Spleen (tissue), 11 donors: Measurements from ENCODE around the gene RFC4. TPM values are rescaled to one million over a fixed set of nuclear protein-coding genes. Genes with fewer than 3 reads are reported as not detected.

Experiments
- DNase-seq: peaks from one replicate; pipeline ENCODE4 v3.0.0-alpha.2; 2020
- H3K27ac ChIP-seq, 8 donors: fragments of 200-600 bp; sonication (generic) in 7 of 8; 1 replicate in 4 of 8; 2 replicates in 4 of 8; pipeline versions ENCODE4 v1.5.0 to v1.8.0; 2016 to 2021; ENCODE audit warnings: inconsistent platforms in 4 of 8, mild to moderate bottlenecking in 4 of 8, moderate library complexity in 1 of 8
- H3K27me3 ChIP-seq, 7 donors: fragments of 200-600 bp; sonication (generic) in 6 of 7; replicated peaks in 1 of 7; 1 replicate in 4 of 7; 2 replicates in 3 of 7; pipeline versions ENCODE4 v1.5.0 to v1.8.0; 2016 to 2021; ENCODE audit warnings: inconsistent platforms in 3 of 7, mild to moderate bottlenecking in 1 of 7
- H3K36me3 ChIP-seq, 6 donors: fragments of 200-600 bp; sonication (generic) in 5 of 6; 1 replicate in 4 of 6; 2 replicates in 2 of 6; pipeline versions ENCODE4 v1.5.0 to v1.8.0; 2016 to 2021; ENCODE audit warnings: inconsistent platforms in 2 of 6
- H3K4me1 ChIP-seq, 6 donors: fragments of 200-600 bp; sonication (generic) in 5 of 6; 1 replicate in 3 of 6; 2 replicates in 3 of 6; pipeline versions ENCODE4 v1.5.0 to v1.8.0; 2016 to 2021; ENCODE audit warnings: inconsistent platforms in 3 of 6
- H3K4me3 ChIP-seq, 8 donors: fragments of 200-600 bp; sonication (generic) in 7 of 8; 1 replicate in 4 of 8; 2 replicates in 4 of 8; pipeline versions ENCODE4 v1.5.0 to v1.8.0; 2016 to 2021; ENCODE audit warnings: inconsistent platforms in 4 of 8, mild to moderate bottlenecking in 4 of 8, moderate library complexity in 2 of 8
- H3K9me3 ChIP-seq, 8 donors: fragments of 200-600 bp; sonication (generic) in 7 of 8; 1 replicate in 4 of 8; 2 replicates in 4 of 8; pipeline versions ENCODE4 v1.5.0 to v1.8.0; 2016 to 2021; ENCODE audit warnings: inconsistent platforms in 4 of 8
- CTCF ChIP-seq, 11 experiments: fragments of 200-600 bp in 7 of 11; fragments of 450-650 bp in 4 of 11; sonication (generic) in 4 of 11; IDR thresholded peaks in 8 of 11; conservative IDR thresholded peaks in 3 of 11; 1 replicate in 7 of 11; 2 replicates in 4 of 11; pipeline versions ENCODE4 v1.4.0 to v1.8.0; 2016 to 2021; ENCODE audit warnings: antibody characterized with exemption in 11 of 11, inconsistent platforms in 4 of 11, mild to moderate bottlenecking in 1 of 11
- POLR2A ChIP-seq, 3 donors: fragments of 450-650 bp; IDR thresholded peaks; one replicate each; pipeline ENCODE4 v1.5.1; 2017; ENCODE audit warnings: antibody characterized with exemption in 3 of 3, mild to moderate bottlenecking in 1 of 3
- POLR2AphosphoS5 ChIP-seq, 3 donors: sonication (generic); formaldehyde crosslinking; IDR thresholded peaks; one replicate each; pipeline ENCODE4 v1.5.1; 2017; ENCODE audit warnings: antibody characterized with exemption in 3 of 3
- WGBS, 5 donors: extraction: QIAGEN DNeasy Blood & Tissue Kit in 3 of 5; methylation state at CpG; one replicate each; pipeline versions ENCODE4 v1.1.5 to v1.1.7; 2013 to 2018; 5-methylcytosine and 5-hydroxymethylcytosine counted together
- intact Hi-C: fragments of 100-400 bp; cut with DNase I; formaldehyde crosslinking; loops from one replicate; pipeline ENCODE4 v1.15.0; 2023; ENCODE audit warnings: low total_unique reads
- polyA plus RNA-seq, 3 donors: library from polyadenylated mRNA; stranded (reverse); fragments of 200-250 nt; gene quantifications; one replicate each; pipeline ENCODE4 v1.2.1, GENCODE V29; 2013
- total RNA-seq, 7 donors: library from RNA; depleted of rRNA in 3 of 7; stranded (reverse); fragments of >200 nt in 3 of 7; fragmentation: NEBNext Ultra II Directional in 4 of 7; extraction: Animal tissue kit (Norgen Biotek cat#: 25700) in 4 of 7; gene quantifications; one replicate each; pipeline versions ENCODE4 v1.1.0 to v1.2.1, GENCODE V29; 2016 to 2021
- donor health status: healthy with polysubstance abuse.
- donor health status: DM: no; HTN: no; CAD: no; lungs with moderate emphysema.
- donor health status: DM: no; HTN: no; CAD: no.
- donor health status: Bipolar disorder and iron deficiency.
- donor health status: healthy.
- donor health status: DM: no; HTN: no; CAD: no.
- donor health status: DM: yes; HTN: yes; CAD: no.

Gene RFC4
- total and polyA plus RNA-seq, 10 donors, result 14.4 to 27.2 (median 18.4) TPM

- Histone ChIP-seq H3K9me3 (no peaks in the 10 kb centered on the region), H3K36me3 (peaks cover 0 to 65% (median 63%) of the 10 kb centered on the region in 6 donors), H3K4me3 (peak overlapping the region; percentile 66 to 94 (median 88)), H3K27me3 (no peaks in the 10 kb centered on the region), H3K4me1 (peaks cover 36 to 67% (median 54%) of the 10 kb centered on the region in 6 donors), H3K27ac (peak overlapping the region in 2 of 8 donors; percentile 97 to 99)
- TF ChIP-seq POLR2A (IDR thresholded peaks at IDR 0.05) (no peak), POLR2AphosphoS5 (IDR thresholded peaks at IDR 0.05) (no peak), CTCF (IDR thresholded peaks at IDR 0.05 in 8 of 11, conservative IDR thresholded peaks at IDR 0.05 in 3 of 11) (no peak)
- DNase-seq, result no peak
- intact Hi-C loops, result loop anchor here (10.0 kb wide), 2 partner anchors 211 to 851 kb away; partner anchors contain the start of genes DNAJB11 and TRA2B
- whole genome bisulfite sequencing, 5 donors, result 27 to 56% (median 27%) methylated on average over 7 of the region's 7 CpGs
These were observed 20.7 kb downstream of the RFC4 start for GRCh38 chr3:186785495-186786018.

- 10 to 38% (median 13%) methylated on average over 7 of the region's 7 CpGs for WGBS, 5 donors
- Histone ChIP-seq H3K4me1 (peaks cover 36 to 67% (median 54%) of the 10 kb centered on the region in 6 donors), H3K4me3 (peak overlapping the region; percentile 66 to 94 (median 88)), H3K27me3 (no peaks in the 10 kb centered on the region), H3K27ac (peak overlapping the region in 5 of 8 donors; percentile 95 to 99 (median 98)), H3K9me3 (no peaks in the 10 kb centered on the region), H3K36me3 (peaks cover 0 to 59% (median 57%) of the 10 kb centered on the region in 6 donors)
- DNase-seq, result no peak
- intact Hi-C loops, result loop anchor here (10.0 kb wide), 2 partner anchors 210 to 850 kb away; partner anchors contain the start of genes DNAJB11 and TRA2B
- TF ChIP-seq POLR2AphosphoS5 (IDR thresholded peaks at IDR 0.05), result no peak
- TF ChIP-seq CTCF (IDR thresholded peaks at IDR 0.05 in 8 of 11, conservative IDR thresholded peaks at IDR 0.05 in 3 of 11), result no peak
- no peak for TF ChIP-seq POLR2A (IDR thresholded peaks at IDR 0.05)
These were observed 21.3 kb downstream of the RFC4 start for GRCh38 chr3:186784820-186785494.

- DNase-seq, result peak; percentile 97
- peaks cover 36 to 56% (median 47%) of the 10 kb centered on the region in 6 donors for H3K4me1 ChIP-seq
- H3K9me3 ChIP-seq, result no peaks in the 10 kb centered on the region
- peaks cover 0 to 48% (median 47%) of the 10 kb centered on the region in 6 donors for H3K36me3 ChIP-seq
- peak overlapping the region; percentile 95 to 99 (median 98) for H3K27ac ChIP-seq
- intact Hi-C loops, result loop anchor here (10.0 kb wide), 2 partner anchors 209 to 849 kb away; partner anchors contain the start of genes DNAJB11 and TRA2B
- no peaks in the 10 kb centered on the region for H3K27me3 ChIP-seq
- H3K4me3 ChIP-seq, result peak overlapping the region; percentile 66 to 94 (median 88)
- WGBS, 5 donors, result 0% methylated on average over 23 to 56 of the region's 56 CpGs
- peak in 2 of 3 donors; percentile 23 to 40 for TF ChIP-seq POLR2A (IDR thresholded peaks at IDR 0.05)
- peak; percentile 89 to 99 (median 93) for TF ChIP-seq POLR2AphosphoS5 (IDR thresholded peaks at IDR 0.05)
- peak in 2 of 11 experiments; percentile 29 to 37 for TF ChIP-seq CTCF (IDR thresholded peaks at IDR 0.05 in 8 of 11, conservative IDR thresholded peaks at IDR 0.05 in 3 of 11)
These were observed 22.4 kb downstream of the RFC4 start for GRCh38 chr3:186783731-186784515.
